GM12891 (cell line): ENCODE measurements around the gene NAA80.
"Not testable (repeated sequence)": the region's sequence is repeated elsewhere in the genome, so short reads cannot be mapped to it uniquely, and the experiment has no call there.

ENCODE experiments used
- DNase-seq: peaks from one replicate; pipeline ENCODE4 v3.0.0; 2011; ENCODE audit warnings: low spot score; ENCODE audit not compliant: insufficient read length
- FAIRE-seq: peaks from 2 replicates; lab custom pipeline; 2011; peaks lifted over from hg19 to GRCh38; lab: Jason Lieb, UNC
- PAX5 ChIP-seq: IDR thresholded peaks from 2 replicates; pipeline ENCODE4 v1.6.1; 2011; ENCODE audit warnings: low read length, moderate library complexity, mild to moderate bottlenecking; ENCODE audit not compliant: insufficient read depth, severe bottlenecking
- POLR2A ChIP-seq: IDR thresholded peaks from 2 replicates; pipeline ENCODE4 v1.6.1; 2011; ENCODE audit warnings: low read depth, low read length, control low read depth
- POLR2AphosphoS5 ChIP-seq: IDR thresholded peaks from 2 replicates; pipeline ENCODE4 v1.6.1; 2011; ENCODE audit warnings: low read depth, low read length, control low read depth
- POU2F2 ChIP-seq: IDR thresholded peaks from 2 replicates; pipeline ENCODE4 v1.6.1; 2011; ENCODE audit warnings: low read depth, mild to moderate bottlenecking, control low read depth, low read length, moderate library complexity
- SPI1 ChIP-seq: IDR thresholded peaks from 2 replicates; pipeline ENCODE4 v1.6.1; 2011; ENCODE audit warnings: low read depth, low read length, control low read depth
- TAF1 ChIP-seq: IDR thresholded peaks from 2 replicates; pipeline ENCODE4 v1.6.1; 2011; ENCODE audit warnings: low read depth, low read length, control low read depth

The NAA80 gene

DNA sequence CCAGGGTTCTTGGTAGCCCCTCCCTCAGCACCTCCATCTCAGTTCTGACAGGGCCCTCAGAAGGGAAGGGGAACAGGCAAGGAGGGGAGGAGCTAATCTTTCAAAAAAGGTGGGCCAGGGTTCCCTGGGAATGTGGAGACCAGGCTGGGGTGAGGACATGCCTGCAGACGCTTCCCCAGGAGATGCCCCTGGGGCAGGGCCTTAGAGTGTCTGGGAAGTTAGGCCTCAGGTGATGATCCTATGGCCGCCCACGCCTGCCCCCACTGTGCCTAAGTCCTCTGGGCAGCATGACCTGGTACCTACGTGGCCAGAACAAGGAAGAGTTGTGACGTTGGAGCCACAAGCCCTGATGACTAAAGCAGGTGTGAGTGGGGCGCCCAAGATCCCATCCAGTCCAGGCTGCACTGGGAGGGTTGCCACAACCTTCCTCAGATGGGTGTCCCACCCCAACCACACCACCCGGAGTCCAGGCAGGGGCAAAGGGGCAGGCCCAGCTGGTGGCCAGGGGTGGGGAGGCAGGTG lies 34.2 kb downstream of the NAA80 start:
- FAIRE-seq (no peak), DNase-seq (no peak)
- TF ChIP-seq POLR2A (no peak), PAX5 (no peak), SPI1 (no peak), TAF1 (no peak), POU2F2 (no peak), POLR2AphosphoS5 (no peak)

DNA sequence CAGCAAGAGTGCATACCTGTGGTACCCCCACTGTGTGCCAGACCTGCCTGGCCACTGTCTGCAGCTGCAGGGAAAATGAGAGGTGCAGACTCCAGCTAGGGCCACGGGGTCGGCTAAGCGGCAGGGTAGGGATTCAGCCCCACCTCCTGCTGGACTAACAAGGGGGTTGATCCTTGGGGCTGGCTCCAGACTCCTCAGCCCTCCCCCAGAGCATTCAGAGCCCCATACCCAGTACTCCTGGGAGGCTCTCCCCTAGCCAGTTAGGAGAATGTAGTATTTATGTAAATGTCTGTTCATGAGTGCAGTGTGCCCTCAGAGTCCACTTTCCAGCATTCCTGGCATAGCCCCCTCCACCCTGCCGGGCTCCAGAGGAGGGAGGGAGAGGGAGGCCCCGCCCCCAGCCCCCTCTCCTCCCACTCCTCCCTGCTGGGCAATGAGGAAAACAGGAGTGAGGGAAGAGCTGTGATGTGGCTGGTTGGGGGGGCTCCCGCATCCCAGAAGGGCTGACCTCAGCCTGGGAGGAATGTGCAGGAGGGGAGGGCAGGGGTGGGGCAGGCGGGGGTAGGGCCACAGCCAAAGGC lies 34.7 kb downstream of the NAA80 start:
- DNase-seq (no peak), FAIRE-seq (no peak)
- TF ChIP-seq PAX5, result no peak
- TF ChIP-seq SPI1, result no peak
- TF ChIP-seq TAF1, result no peak
- TF ChIP-seq POU2F2, result no peak
- no peak for TF ChIP-seq POLR2AphosphoS5
- TF ChIP-seq POLR2A, result no peak

GRCh38 chr3:50263478-50264382 lies 35.5 kb downstream of the NAA80 start:
- no peak for DNase-seq
- no peak for FAIRE-seq
- TF ChIP-seq POLR2A, result no peak
- no peak for TF ChIP-seq PAX5
- TF ChIP-seq POLR2AphosphoS5, result no peak
- no peak for TF ChIP-seq TAF1
- no peak for TF ChIP-seq POU2F2
- TF ChIP-seq SPI1, result no peak

GRCh38 chr3:50262778-50263177 lies 36.4 kb downstream of the NAA80 start:
- no peak for TF ChIP-seq PAX5
- TF ChIP-seq SPI1, result no peak
- TF ChIP-seq TAF1, result no peak
- no peak for TF ChIP-seq POLR2A
- TF ChIP-seq POLR2AphosphoS5, result no peak
- no peak for TF ChIP-seq POU2F2
- no peak for FAIRE-seq
- no peak for DNase-seq

DNA sequence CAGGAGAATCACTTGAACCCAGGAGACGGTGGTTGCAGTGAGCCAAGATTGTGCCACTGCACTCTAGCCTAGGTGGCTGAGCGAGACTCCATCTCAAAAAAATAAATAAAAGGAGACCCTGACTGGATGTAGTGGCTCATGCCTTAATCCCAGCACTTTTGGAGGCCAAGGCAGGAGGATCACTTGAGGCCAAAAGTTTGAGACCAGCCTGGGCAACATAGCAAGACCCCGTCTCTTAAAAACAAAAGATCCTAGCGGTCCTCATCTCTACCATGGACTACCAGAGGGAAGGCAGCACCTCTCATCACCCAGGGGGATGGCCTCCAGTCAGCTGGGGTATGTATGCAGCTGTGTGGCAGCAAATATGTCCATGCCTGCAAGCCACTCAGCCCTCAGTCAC lies 37.0 kb downstream of the NAA80 start:
- FAIRE-seq, result not testable (repeated sequence)

DNA sequence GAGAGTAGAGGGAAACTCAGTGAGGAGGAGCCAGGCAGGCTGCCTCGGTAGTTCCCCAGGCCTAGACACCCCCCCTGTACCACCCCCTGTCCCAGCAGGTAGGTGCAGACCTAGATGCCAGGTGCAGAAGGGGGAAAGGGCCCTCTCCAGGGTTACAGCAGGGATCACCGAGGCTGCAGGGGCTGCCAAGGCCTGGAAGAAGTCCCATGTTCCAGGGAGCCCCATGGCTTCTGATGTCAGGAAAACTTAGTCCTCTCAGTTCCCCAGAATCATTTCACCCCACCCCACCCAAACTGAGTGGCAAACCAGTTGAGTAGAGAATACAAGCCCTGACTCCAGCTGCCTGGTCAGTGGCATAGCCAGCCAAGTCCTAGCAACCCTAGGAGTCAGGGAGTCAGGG lies 37.7 kb downstream of the NAA80 start:
- no peak for FAIRE-seq
- TF ChIP-seq POLR2AphosphoS5 (no peak), SPI1 (no peak), POLR2A (no peak), PAX5 (no peak), TAF1 (no peak), POU2F2 (no peak)

More for the DNA sequence above, 37.0 kb downstream of the NAA80 start:
- DNase-seq, result not testable (repeated sequence)

DNA sequence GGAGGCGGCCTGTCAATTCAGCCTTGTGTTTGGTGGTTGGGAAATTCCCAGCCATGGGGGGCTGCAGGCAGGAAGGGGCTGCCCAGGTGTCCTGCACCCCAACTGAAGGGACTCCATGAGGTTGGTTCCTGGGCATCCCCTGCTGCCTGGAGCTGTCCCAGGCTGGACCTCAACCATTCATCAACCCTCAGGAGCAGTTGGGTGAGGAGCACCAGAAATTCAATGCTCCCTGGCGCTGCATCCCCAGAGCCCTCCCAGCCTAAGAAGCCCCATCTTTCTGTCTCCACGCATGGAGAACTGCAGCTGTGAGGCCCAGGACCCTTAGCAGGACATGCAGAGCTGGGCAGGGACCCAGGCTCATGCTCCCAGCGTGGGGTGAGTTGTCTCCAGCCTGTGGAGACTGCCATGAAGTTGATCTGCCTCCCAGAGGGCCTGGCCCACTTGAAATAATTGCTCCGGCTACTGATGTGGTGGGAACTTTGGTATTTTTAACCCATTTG lies 38.2 kb downstream of the NAA80 start:
- DNase-seq (no peak), FAIRE-seq (peak; percentile 20)
- TF ChIP-seq POU2F2, result no peak
- TF ChIP-seq SPI1, result no peak
- TF ChIP-seq TAF1, result no peak
- no peak for TF ChIP-seq PAX5
- no peak for TF ChIP-seq POLR2A
- TF ChIP-seq POLR2AphosphoS5, result no peak

More for the DNA sequence above, 37.7 kb downstream of the NAA80 start:
- DNase-seq, result no peak

DNA sequence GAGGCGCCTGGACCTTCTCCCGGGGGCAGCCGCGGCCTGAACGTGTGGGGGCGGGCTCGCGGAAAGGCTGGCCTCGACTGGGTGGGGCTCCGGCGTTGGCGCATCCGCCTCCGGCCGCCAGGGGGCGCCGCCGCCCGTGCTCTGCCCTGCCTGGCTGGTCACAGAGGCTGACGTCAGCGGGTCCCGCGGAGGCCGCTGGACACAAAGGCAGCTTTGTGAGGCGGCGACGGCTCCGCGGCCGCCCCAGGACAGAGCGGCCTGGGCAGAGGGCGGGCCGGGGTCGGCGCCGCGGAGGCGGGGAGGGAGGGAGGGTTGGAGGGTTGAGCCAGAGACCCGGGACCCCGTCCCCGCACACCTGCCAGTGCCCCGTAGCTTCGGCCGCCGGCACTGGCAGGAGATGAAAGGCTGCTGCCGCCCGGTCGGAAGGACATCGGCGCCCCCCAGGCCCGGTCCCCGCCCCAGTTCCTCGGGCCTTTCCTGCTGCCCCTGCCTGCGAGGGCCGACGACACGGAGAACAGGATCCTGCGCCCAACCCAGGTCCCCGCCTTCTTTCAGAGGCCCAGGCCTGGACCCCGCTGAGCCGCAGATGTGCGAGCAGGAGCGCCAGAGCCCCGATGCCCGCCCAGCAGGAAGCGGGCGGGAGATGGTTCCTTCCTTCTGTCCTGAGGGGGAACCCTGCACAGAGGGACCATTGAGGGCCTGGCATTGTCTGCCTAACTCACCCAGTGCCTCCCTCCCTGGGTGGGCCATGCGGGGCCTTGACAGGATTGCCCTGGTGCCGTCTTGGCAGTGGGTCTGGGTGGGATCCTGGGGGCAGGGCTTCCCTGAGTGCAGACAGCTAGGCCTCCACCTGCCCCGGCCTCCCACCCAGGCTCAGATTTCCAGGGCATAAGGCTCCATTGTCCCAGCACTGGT lies 38.9 kb downstream of the NAA80 start:
- FAIRE-seq (peak; percentile 97), DNase-seq (peak; percentile 100)
- TF ChIP-seq TAF1 (no peak), POU2F2 (0 out of 2 replicates have a peak, but pooled peaks have one; percentile 37), SPI1 (no peak), POLR2A (no peak), PAX5 (peak; percentile 90)
